Measurements from ENCODE around the gene SNAPC2.

- TF ChIP-seq PKNOX1 (IDR thresholded peaks at IDR 0.05) (no peak), SP1 (IDR thresholded peaks at IDR 0.05) (no peak), TARDBP (IDR thresholded peaks at IDR 0.05) (no peak)
These were observed 8.9 kb downstream of the SNAPC2 start for GRCh38 chr19:7928741-7929701.

Measured in HEK293T (cell line).